ENCODE data around the gene ECPAS. TPM values are rescaled to one million over a fixed set of nuclear protein-coding genes. Genes with fewer than 3 reads are reported as not detected.
"Not testable (repeated sequence)": the region's sequence is repeated elsewhere in the genome, so short reads cannot be mapped to it uniquely, and the experiment has no call there.

Gene ECPAS
- total RNA-seq, 1 donor from 2014 or later, result 81.5 TPM

- intact Hi-C loops (cut with DNase I), result no loop called here
- no peak for DNase-seq (ENCODE audit: low spot score)
Measured at GRCh38 chr9:111375817-111376564, 108.2 kb downstream of the ECPAS start.

GRCh38 chr9:111375062-111375461 lies 109.1 kb downstream of the ECPAS start:
- DNase-seq (ENCODE audit: low spot score), result no peak
- intact Hi-C loops (cut with DNase I), result no loop called here

- intact Hi-C loops (cut with DNase I), result no loop called here
- DNase-seq (ENCODE audit: low spot score), result no peak
Measured at GRCh38 chr9:111372297-111372696, 111.9 kb downstream of the ECPAS start.

GRCh38 chr9:111366978-111367377 lies 117.2 kb downstream of the ECPAS start:
- no peak for DNase-seq (ENCODE audit: low spot score)
- intact Hi-C loops (cut with DNase I), result no loop called here

GRCh38 chr9:111362526-111362925 lies 121.7 kb downstream of the ECPAS start:
- no peak for DNase-seq (ENCODE audit: low spot score)
- intact Hi-C loops (cut with DNase I), result no loop called here

GRCh38 chr9:111360881-111361280 lies 123.3 kb downstream of the ECPAS start:
- intact Hi-C loops (cut with DNase I), result no loop called here
- no peak for DNase-seq (ENCODE audit: low spot score)

GRCh38 chr9:111356481-111357244 lies 127.5 kb downstream of the ECPAS start:
- no peak for DNase-seq (ENCODE audit: low spot score)
- intact Hi-C loops (cut with DNase I), result no loop called here

GRCh38 chr9:111352545-111352944 lies 131.6 kb downstream of the ECPAS start:
- no peak for DNase-seq (ENCODE audit: low spot score)
- intact Hi-C loops (cut with DNase I), result no loop called here

- intact Hi-C loops (cut with DNase I), result no loop called here
- no peak for DNase-seq (ENCODE audit: low spot score)
Measured at GRCh38 chr9:111350556-111350955, 133.6 kb downstream of the ECPAS start.

- DNase-seq (ENCODE audit: low spot score), result no peak
- intact Hi-C loops (cut with DNase I), result no loop called here
Measured at GRCh38 chr9:111349766-111350165, 134.4 kb downstream of the ECPAS start.

- intact Hi-C loops (cut with DNase I), result no loop called here
Measured at GRCh38 chr9:111348821-111349271, 135.3 kb downstream of the ECPAS start.

GRCh38 chr9:111334318-111334863 lies 149.8 kb downstream of the ECPAS start:
- DNase-seq (ENCODE audit: low spot score), result not testable (repeated sequence)
- intact Hi-C loops (cut with DNase I), result loop anchor here (10.0 kb wide), 1 partner anchor 60 kb away; no protein-coding TSS in a partner anchor

More at GRCh38 chr9:111348821-111349271, 135.3 kb downstream of the ECPAS start:
- DNase-seq (ENCODE audit: low spot score), result no peak

- DNase-seq (ENCODE audit: low spot score), result no peak
- intact Hi-C loops (cut with DNase I), result loop anchor here (10.0 kb wide), 1 partner anchor 55 kb away; no protein-coding TSS in a partner anchor
Measured at GRCh38 chr9:111330124-111330523, 154.1 kb downstream of the ECPAS start, which contains the start of gene OR2K2. Gene OR2K2 (minus strand): TSS chr9:111330224. CDS start chr9:111328433, 1,791 bp downstream.

GRCh38 chr9:111320631-111321030 lies 163.6 kb downstream of the ECPAS start:
- no peak for DNase-seq (ENCODE audit: low spot score)
- intact Hi-C loops (cut with DNase I), result no loop called here

GRCh38 chr9:111316796-111317195 lies 167.4 kb downstream of the ECPAS start:
- intact Hi-C loops (cut with DNase I), result no loop called here
- no peak for DNase-seq (ENCODE audit: low spot score)

Other genes starting within 250 kb of the ECPAS start
- not detected for gene OR2K2, start 154.2 kb downstream of the ECPAS start, total RNA-seq
- 7.4 TPM for gene ZNF483, start 40.8 kb upstream of the ECPAS start, total RNA-seq
- gene PTGR1, start 115.3 kb upstream of the ECPAS start, total RNA-seq, result 42.0 TPM
- gene DNAJC25, start 147.0 kb upstream of the ECPAS start, total RNA-seq, result 5.0 TPM
- 36.4 TPM for gene GNG10, start 177.2 kb upstream of the ECPAS start, total RNA-seq

All from cardiac septum (tissue), 1 donor.